Osteoblast (primary cell): ENCODE data around the gene POPDC2. TPM values are rescaled to one million over a fixed set of nuclear protein-coding genes. Genes with fewer than 3 reads are reported as not detected.

Experiments
- DNase-seq: peaks from one replicate; pipeline ENCODE4 v3.0.0; 2011; ENCODE audit warnings: low spot score, mixed read lengths; ENCODE audit not compliant: insufficient read length; ENCODE audit errors: missing footprints
- H2AFZ ChIP-seq: 2 replicates; pipeline ENCODE4 v1.6.0; 2011; ENCODE audit warnings: mild to moderate bottlenecking, low read length
- H3K27ac ChIP-seq: 2 replicates; pipeline ENCODE4 v1.5.1; 2011; ENCODE audit warnings: mild to moderate bottlenecking, low read depth, low read length, moderate library complexity
- H3K27me3 ChIP-seq: 2 replicates; pipeline ENCODE4 v1.6.0; 2012; ENCODE audit warnings: mild to moderate bottlenecking, control low read depth, inconsistent platforms, low read length, moderate library complexity; ENCODE audit not compliant: insufficient read depth
- H3K36me3 ChIP-seq: 2 replicates; pipeline ENCODE4 v1.5.1; 2011; ENCODE audit warnings: mild to moderate bottlenecking, low read length, control low read depth, moderate library complexity; ENCODE audit not compliant: insufficient read depth
- H3K4me1 ChIP-seq: 2 replicates; pipeline ENCODE4 v1.5.1; 2011; ENCODE audit warnings: mild to moderate bottlenecking, low read length, control low read depth, moderate library complexity; ENCODE audit not compliant: insufficient read depth
- H3K4me2 ChIP-seq: 2 replicates; pipeline ENCODE4 v1.6.0; 2011; ENCODE audit warnings: mild to moderate bottlenecking, low read length; ENCODE audit not compliant: insufficient read depth
- H3K4me3 ChIP-seq: fragments of 200-600 bp; sonication (generic); 3 replicates; pipeline ENCODE4 v1.5.1; 2012; ENCODE audit warnings: mild to moderate bottlenecking, low read length, inconsistent platforms; ENCODE audit not compliant: insufficient read depth
- H3K79me2 ChIP-seq: 2 replicates; pipeline ENCODE4 v1.6.0; 2012; ENCODE audit warnings: mild to moderate bottlenecking, low read length, control low read depth, inconsistent platforms; ENCODE audit not compliant: insufficient read depth
- H3K9me3 ChIP-seq: 2 replicates; pipeline ENCODE4 v1.5.1; 2011; ENCODE audit warnings: low read depth, low read length, control low read depth
- H4K20me1 ChIP-seq: 2 replicates; pipeline ENCODE4 v1.6.0; 2012; ENCODE audit warnings: mild to moderate bottlenecking, low read length, control low read depth; ENCODE audit not compliant: insufficient read depth
- total RNA-seq: library from RNA; depleted of rRNA; stranded (reverse); fragments of >200 nt; gene quantifications from 2 replicates; pipeline ENCODE4 v1.2.3, GENCODE V29; 2012
- TF ChIP-seq, protein P1 (sequence below): IDR thresholded peaks from 2 replicates; pipeline ENCODE4 v1.5.1; 2011; ENCODE audit warnings: mild to moderate bottlenecking, low read depth, low read length, moderate library complexity; ENCODE audit errors: extremely low read depth

Gene POPDC2
- total RNA-seq, 1 donor: 1.1 TPM

DNA sequence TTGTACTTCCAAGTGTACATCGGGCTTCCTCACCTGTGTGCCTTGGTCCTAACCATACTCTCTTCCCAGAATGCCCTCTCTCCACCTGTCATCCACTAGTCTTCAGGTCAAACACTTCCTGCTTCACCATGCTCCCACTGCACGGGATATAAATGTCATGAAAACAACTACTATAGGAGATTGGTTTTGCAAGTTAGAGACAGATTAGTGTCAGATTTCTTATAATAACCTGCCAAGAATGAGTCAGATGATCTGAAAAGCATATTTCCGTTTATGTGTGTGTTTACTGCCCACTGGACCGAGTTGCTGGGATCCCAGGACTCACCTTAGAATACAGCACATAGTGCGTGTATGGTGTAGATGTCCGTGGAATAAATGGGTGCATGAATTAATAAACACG lies 41.3 kb downstream of the POPDC2 start:
- Histone ChIP-seq H3K27ac (no peak overlapping the region), H2AFZ (no peak overlapping the region), H4K20me1 (no peaks in the 10 kb centered on the region), H3K4me3 (no peak overlapping the region), H3K79me2 (no peaks in the 10 kb centered on the region), H3K9me3 (no peaks in the 10 kb centered on the region), H3K27me3 (no peaks in the 10 kb centered on the region), H3K36me3 (no peaks in the 10 kb centered on the region), H3K4me1 (peaks cover 2% of the 10 kb centered on the region), H3K4me2 (no peak overlapping the region)
- TF ChIP-seq, protein P1, sequence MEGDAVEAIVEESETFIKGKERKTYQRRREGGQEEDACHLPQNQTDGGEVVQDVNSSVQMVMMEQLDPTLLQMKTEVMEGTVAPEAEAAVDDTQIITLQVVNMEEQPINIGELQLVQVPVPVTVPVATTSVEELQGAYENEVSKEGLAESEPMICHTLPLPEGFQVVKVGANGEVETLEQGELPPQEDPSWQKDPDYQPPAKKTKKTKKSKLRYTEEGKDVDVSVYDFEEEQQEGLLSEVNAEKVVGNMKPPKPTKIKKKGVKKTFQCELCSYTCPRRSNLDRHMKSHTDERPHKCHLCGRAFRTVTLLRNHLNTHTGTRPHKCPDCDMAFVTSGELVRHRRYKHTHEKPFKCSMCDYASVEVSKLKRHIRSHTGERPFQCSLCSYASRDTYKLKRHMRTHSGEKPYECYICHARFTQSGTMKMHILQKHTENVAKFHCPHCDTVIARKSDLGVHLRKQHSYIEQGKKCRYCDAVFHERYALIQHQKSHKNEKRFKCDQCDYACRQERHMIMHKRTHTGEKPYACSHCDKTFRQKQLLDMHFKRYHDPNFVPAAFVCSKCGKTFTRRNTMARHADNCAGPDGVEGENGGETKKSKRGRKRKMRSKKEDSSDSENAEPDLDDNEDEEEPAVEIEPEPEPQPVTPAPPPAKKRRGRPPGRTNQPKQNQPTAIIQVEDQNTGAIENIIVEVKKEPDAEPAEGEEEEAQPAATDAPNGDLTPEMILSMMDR: no peak
- DNase-seq: peak; percentile 61

DNA sequence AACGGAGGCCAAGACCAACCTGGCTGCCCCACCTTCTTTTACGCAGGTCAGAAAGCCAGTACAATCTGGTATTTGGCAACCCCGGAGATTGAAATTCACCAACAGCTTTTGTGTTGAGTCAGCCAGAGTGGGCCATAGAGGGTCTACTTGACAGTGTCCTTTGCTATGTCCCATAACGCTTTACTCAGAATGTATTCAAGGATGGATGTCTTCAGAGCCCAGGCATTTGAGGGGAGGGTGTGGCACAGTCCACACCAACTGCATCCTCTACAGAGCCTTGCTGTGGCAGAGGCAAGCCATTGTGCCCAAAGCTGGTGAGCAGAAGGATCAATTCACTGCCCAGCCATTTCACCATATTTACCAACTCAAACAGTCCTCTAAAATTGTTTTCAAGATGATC lies 44.3 kb downstream of the POPDC2 start:
- no peaks in the 10 kb centered on the region for H3K27me3 ChIP-seq
- TF ChIP-seq, protein P1: no peak
- no peaks in the 10 kb centered on the region for H3K79me2 ChIP-seq
- no peak overlapping the region for H2AFZ ChIP-seq
- no peak overlapping the region for H3K27ac ChIP-seq
- H3K4me2 ChIP-seq: no peak overlapping the region
- peaks cover 2% of the 10 kb centered on the region for H3K4me1 ChIP-seq
- H3K4me3 ChIP-seq: no peak overlapping the region
- H3K36me3 ChIP-seq: no peaks in the 10 kb centered on the region
- H3K9me3 ChIP-seq: no peaks in the 10 kb centered on the region
- no peaks in the 10 kb centered on the region for H4K20me1 ChIP-seq
- DNase-seq: no peak

DNA sequence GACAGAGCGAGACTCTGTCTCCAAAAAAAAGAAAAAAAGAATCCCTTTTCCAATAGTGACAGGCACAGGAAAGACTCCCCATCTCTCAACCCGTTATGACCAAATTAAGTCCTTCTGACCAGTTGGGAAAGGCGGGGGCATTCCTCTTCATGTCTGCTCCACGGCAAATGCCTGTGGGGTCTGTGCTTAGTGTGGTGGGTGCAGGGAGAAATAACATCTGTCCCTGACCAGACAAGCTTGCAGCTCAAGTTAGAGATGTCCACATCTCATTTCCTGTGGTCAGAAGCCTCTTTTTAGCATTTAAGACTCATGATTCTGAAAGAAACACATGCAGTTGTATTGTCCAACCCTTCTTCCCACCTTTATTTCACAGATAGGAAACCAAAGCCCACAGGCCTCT lies 46.5 kb downstream of the POPDC2 start:
- H3K79me2 ChIP-seq: no peaks in the 10 kb centered on the region
- H2AFZ ChIP-seq: peak overlapping the region; percentile 41
- DNase-seq: peak; percentile 23
- H3K27ac ChIP-seq: no peak overlapping the region
- TF ChIP-seq, protein P1: no peak
- H3K36me3 ChIP-seq: no peaks in the 10 kb centered on the region
- no peaks in the 10 kb centered on the region for H4K20me1 ChIP-seq
- peaks cover 1% of the 10 kb centered on the region for H3K4me1 ChIP-seq
- H3K4me3 ChIP-seq: no peak overlapping the region
- no peaks in the 10 kb centered on the region for H3K9me3 ChIP-seq
- no peak overlapping the region for H3K4me2 ChIP-seq
- H3K27me3 ChIP-seq: peaks cover 2% of the 10 kb centered on the region

DNA sequence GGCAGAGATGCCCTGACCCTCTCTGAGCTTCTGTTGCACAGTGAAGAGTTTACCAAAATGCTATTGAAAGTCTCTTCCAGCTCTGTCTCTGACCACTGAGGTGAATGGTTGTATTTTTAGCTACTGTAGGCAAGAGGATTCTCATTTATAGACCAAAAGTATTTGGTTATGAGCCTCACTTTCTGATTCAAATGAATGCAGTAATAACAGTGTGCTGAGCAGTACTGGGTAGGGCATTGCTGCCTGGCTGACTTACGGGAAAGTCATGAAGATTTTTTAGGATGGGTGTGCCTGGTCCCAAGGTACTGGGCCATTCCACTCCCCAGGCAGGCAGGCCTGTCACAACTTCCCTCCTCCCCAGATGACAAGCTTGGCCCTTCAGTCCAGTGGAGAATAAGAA lies 47.2 kb downstream of the POPDC2 start:
- Histone ChIP-seq H3K27me3 (peaks cover 5% of the 10 kb centered on the region), H3K4me2 (no peak overlapping the region), H3K79me2 (no peaks in the 10 kb centered on the region), H2AFZ (peak overlapping the region; percentile 35), H3K9me3 (no peaks in the 10 kb centered on the region), H4K20me1 (no peaks in the 10 kb centered on the region), H3K4me3 (no peak overlapping the region), H3K4me1 (no peaks in the 10 kb centered on the region), H3K36me3 (no peaks in the 10 kb centered on the region), H3K27ac (no peak overlapping the region)
- TF ChIP-seq, protein P1: no peak
- DNase-seq: peak; percentile 32
